Nephron (organoid): ENCODE measurements around the gene CTNNA3.

Experiments used
- H3K27ac Mint-ChIP-seq, 3 experiments: 2 replicates each; pipeline ENCODE4 v1.8.0; 2020; ENCODE audit warnings: mixed read lengths in 3 of 3, mild to moderate bottlenecking in 2 of 3, moderate library complexity in 1 of 3
- H3K27me3 Mint-ChIP-seq: 2 replicates; pipeline ENCODE4 v1.8.0; 2021; ENCODE audit warnings: low read depth, mild to moderate bottlenecking, moderate library complexity, mixed read lengths
- H3K36me3 Mint-ChIP-seq: 2 replicates; pipeline ENCODE4 v1.8.0; 2020; ENCODE audit warnings: low read depth, mixed read lengths
- H3K4me1 Mint-ChIP-seq: 2 replicates; pipeline ENCODE4 v1.8.0; 2020; ENCODE audit warnings: mixed read lengths
- H3K4me3 Mint-ChIP-seq, 3 experiments: 2 replicates each; pipeline ENCODE4 v1.8.0; 2020; ENCODE audit warnings: mild to moderate bottlenecking in 3 of 3, mixed read lengths in 3 of 3, moderate library complexity in 2 of 3
- H3K9me3 Mint-ChIP-seq: 2 replicates; pipeline ENCODE4 v1.8.0; 2020; ENCODE audit warnings: mixed read lengths
- TF ChIP-seq, protein P1 (sequence below), 3 experiments: fragments of 200-600 bp; sonication (generic); IDR thresholded peaks; one replicate each; pipeline ENCODE4 v1.5.0; 2021; ENCODE audit warnings: antibody characterized with exemption in 3 of 3; ENCODE audit not compliant: unreplicated experiment in 3 of 3

CTNNA3 gene

DNA sequence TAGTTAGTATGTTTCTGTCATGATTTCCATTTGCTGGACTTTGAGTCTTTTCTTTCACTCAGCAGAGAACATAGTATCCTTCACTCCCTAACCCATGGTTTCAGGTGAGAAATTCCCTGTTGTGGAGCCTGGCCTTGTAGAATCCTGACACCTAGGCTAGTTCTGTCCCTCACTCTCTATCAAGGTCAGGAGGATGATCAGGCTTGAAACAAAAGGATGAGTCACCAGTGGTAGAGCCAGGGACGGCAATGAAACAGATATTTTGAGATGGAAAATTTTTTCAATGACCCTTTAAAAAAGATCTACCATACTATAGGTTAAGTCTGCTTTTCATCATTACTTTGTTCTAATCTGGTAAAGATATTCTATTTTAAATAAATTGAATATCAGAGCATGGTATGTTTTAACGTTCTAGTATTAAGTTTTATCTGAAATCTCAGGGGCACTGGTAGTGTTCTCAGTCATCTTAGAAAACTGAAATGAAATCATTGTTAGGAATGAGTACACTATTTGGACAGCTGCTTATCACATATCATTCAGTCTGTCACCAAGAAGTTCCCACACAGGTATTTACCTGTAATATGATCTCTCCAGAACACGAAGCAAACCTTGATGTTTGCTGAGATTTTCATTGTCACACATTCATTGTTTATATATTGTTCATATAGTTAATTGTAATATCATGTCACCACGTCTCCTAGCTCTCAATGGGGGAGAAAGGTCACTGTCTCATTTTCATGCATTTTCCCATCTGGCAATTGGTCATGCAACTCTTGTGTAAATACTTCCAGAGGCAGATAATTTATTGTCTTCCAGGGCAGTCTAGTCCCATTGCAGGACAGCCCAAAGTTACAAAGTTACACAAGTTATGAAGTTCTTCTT lies 1070.0 kb downstream of the CTNNA3 start:
- no peak overlapping the region for H3K4me3 Mint-ChIP-seq
- TF ChIP-seq, protein P1, sequence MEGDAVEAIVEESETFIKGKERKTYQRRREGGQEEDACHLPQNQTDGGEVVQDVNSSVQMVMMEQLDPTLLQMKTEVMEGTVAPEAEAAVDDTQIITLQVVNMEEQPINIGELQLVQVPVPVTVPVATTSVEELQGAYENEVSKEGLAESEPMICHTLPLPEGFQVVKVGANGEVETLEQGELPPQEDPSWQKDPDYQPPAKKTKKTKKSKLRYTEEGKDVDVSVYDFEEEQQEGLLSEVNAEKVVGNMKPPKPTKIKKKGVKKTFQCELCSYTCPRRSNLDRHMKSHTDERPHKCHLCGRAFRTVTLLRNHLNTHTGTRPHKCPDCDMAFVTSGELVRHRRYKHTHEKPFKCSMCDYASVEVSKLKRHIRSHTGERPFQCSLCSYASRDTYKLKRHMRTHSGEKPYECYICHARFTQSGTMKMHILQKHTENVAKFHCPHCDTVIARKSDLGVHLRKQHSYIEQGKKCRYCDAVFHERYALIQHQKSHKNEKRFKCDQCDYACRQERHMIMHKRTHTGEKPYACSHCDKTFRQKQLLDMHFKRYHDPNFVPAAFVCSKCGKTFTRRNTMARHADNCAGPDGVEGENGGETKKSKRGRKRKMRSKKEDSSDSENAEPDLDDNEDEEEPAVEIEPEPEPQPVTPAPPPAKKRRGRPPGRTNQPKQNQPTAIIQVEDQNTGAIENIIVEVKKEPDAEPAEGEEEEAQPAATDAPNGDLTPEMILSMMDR (IDR thresholded peaks at IDR 0.05; ENCODE audit: unreplicated experiment in 3 of 3) = no peak
- H3K27me3 Mint-ChIP-seq = no peaks in the 10 kb centered on the region
- no peaks in the 10 kb centered on the region for H3K36me3 Mint-ChIP-seq
- no peaks in the 10 kb centered on the region for H3K4me1 Mint-ChIP-seq
- H3K9me3 Mint-ChIP-seq = no peaks in the 10 kb centered on the region
- no peak overlapping the region for H3K27ac Mint-ChIP-seq

DNA sequence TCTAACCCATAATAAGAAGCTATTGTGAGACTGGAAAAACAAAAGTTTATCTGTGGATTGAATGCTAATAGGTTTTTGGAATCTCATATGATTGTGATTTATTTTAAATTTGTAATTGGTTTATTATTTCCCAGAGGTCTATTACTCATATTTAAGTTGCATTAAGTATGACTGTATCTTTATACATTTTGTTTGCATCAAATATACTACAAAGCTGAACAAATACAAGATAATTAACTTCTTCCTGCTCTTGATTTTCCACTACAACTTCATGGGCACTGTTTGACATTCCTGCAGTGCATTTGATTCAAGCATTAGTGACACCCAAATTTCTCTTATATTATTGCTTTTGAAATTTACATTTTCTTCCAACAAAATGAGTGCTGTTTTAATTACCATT lies 1073.9 kb downstream of the CTNNA3 start:
- H3K27me3 Mint-ChIP-seq = no peaks in the 10 kb centered on the region
- no peak overlapping the region for H3K4me3 Mint-ChIP-seq
- H3K9me3 Mint-ChIP-seq = no peaks in the 10 kb centered on the region
- TF ChIP-seq, protein P1 (IDR thresholded peaks at IDR 0.05; ENCODE audit: unreplicated experiment in 3 of 3) = no peak
- H3K4me1 Mint-ChIP-seq = no peaks in the 10 kb centered on the region
- no peaks in the 10 kb centered on the region for H3K36me3 Mint-ChIP-seq
- no peak overlapping the region for H3K27ac Mint-ChIP-seq

DNA sequence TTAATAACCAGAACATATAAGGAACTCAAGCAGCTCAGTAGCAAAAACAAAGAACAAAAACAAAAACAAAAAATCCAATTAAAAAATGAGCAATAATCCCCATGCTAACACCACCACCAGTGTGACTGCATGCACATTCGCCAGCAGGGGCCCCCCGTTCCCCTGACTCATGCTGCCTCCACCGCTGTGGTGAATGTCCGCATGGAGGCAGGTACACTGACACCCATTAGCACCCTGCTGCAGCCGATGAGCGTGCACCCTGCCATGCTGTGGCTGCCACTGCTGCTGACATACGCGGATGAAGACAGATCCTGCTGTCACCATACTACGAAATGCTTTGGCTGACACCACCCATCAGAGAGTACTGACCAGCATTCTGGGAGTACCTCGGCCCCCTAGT lies 1091.8 kb downstream of the CTNNA3 start:
- TF ChIP-seq, protein P1 (IDR thresholded peaks at IDR 0.05; ENCODE audit: unreplicated experiment in 3 of 3) = no peak
- no peak overlapping the region for H3K27ac Mint-ChIP-seq
- no peaks in the 10 kb centered on the region for H3K27me3 Mint-ChIP-seq
- no peaks in the 10 kb centered on the region for H3K36me3 Mint-ChIP-seq
- H3K4me3 Mint-ChIP-seq = no peak overlapping the region
- H3K9me3 Mint-ChIP-seq = peaks cover 38% of the 10 kb centered on the region
- no peaks in the 10 kb centered on the region for H3K4me1 Mint-ChIP-seq

DNA sequence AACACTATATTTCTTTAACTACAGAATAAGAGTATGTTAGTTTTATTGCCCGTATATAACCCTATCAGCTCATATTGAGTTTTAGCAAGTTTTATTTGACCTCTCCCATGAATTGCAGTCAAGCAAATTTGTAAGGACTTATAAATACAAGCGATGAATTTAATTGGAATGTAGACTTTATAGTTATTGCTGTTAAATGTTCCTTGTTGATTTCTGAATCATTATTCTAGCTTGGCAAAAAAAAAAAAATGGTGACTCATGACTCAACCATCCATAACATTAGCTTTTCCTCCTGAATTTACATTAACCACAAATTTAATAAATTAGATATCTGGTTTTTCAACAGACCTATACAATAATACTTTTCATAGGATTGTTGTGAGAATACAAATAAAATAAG lies 1104.1 kb downstream of the CTNNA3 start:
- H3K27me3 Mint-ChIP-seq = no peaks in the 10 kb centered on the region
- TF ChIP-seq, protein P1 (IDR thresholded peaks at IDR 0.05; ENCODE audit: unreplicated experiment in 3 of 3) = no peak
- H3K27ac Mint-ChIP-seq = no peak overlapping the region
- no peak overlapping the region for H3K4me3 Mint-ChIP-seq
- peaks cover 6% of the 10 kb centered on the region for H3K4me1 Mint-ChIP-seq
- no peaks in the 10 kb centered on the region for H3K36me3 Mint-ChIP-seq
- H3K9me3 Mint-ChIP-seq = peaks cover 4% of the 10 kb centered on the region

DNA sequence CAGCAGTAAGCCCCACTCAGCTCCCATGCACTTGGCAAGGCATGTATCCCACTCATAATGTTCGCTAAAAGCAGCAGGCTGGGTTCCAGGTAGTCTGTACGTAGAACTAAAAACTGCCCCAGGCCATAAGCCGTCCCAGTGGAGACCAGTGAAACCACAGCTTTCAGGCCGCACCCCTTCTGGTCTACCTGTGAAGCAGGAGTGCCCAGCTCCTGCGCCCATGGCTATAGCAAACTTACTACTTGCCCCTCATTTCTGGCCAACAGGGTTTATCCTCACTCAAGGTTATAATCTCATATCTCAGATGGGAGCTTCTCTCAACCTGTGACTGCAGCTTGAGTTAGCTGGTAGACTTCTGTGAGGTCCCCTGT lies 1108.3 kb downstream of the CTNNA3 start:
- TF ChIP-seq, protein P1 (IDR thresholded peaks at IDR 0.05; ENCODE audit: unreplicated experiment in 3 of 3) = no peak
- Mint-ChIP-seq H3K27me3 (no peaks in the 10 kb centered on the region), H3K9me3 (peaks cover 2% of the 10 kb centered on the region), H3K4me3 (no peak overlapping the region), H3K4me1 (peaks cover 6% of the 10 kb centered on the region), H3K27ac (no peak overlapping the region), H3K36me3 (no peaks in the 10 kb centered on the region)
